ENCODE data around the gene SPATA19.

GRCh38 chr11:133810766-133811165 is 34.5 kb downstream of the SPATA19 start:
- TF ChIP-seq, protein P1, sequence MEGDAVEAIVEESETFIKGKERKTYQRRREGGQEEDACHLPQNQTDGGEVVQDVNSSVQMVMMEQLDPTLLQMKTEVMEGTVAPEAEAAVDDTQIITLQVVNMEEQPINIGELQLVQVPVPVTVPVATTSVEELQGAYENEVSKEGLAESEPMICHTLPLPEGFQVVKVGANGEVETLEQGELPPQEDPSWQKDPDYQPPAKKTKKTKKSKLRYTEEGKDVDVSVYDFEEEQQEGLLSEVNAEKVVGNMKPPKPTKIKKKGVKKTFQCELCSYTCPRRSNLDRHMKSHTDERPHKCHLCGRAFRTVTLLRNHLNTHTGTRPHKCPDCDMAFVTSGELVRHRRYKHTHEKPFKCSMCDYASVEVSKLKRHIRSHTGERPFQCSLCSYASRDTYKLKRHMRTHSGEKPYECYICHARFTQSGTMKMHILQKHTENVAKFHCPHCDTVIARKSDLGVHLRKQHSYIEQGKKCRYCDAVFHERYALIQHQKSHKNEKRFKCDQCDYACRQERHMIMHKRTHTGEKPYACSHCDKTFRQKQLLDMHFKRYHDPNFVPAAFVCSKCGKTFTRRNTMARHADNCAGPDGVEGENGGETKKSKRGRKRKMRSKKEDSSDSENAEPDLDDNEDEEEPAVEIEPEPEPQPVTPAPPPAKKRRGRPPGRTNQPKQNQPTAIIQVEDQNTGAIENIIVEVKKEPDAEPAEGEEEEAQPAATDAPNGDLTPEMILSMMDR (conservative IDR thresholded peaks at IDR 0.05; ENCODE audit: low read depth, low read length), result no peak
- no peak for TF ChIP-seq EZH2 (IDR thresholded peaks at IDR 0.05; ENCODE audit: borderline replicate concordance, low read depth, low read length, poor library complexity, severe bottlenecking)

All from A673 (cell line).